Osteocyte (in vitro differentiated cells): ENCODE measurements around the gene FTO. TPM values are rescaled to one million over a fixed set of nuclear protein-coding genes. Genes with fewer than 3 reads are reported as not detected.

Experiments used
- DNase-seq: peaks from one replicate; pipeline ENCODE4 v3.0.0; 2021; ENCODE audit warnings: mixed read lengths; ENCODE audit not compliant: unreplicated experiment; ENCODE audit errors: extremely low spot score
- H3K27ac Mint-ChIP-seq: one replicate; pipeline ENCODE4 v1.8.0; 2021; ENCODE audit warnings: mild to moderate bottlenecking, mixed read lengths; ENCODE audit not compliant: unreplicated experiment
- H3K27me3 Mint-ChIP-seq: one replicate; pipeline ENCODE4 v1.8.0; 2021; ENCODE audit warnings: mixed read lengths; ENCODE audit not compliant: unreplicated experiment
- H3K36me3 Mint-ChIP-seq: one replicate; pipeline ENCODE4 v1.8.0; 2021; ENCODE audit warnings: mixed read lengths; ENCODE audit not compliant: unreplicated experiment
- H3K4me1 Mint-ChIP-seq: one replicate; pipeline ENCODE4 v1.8.0; 2021; ENCODE audit warnings: mixed read lengths; ENCODE audit not compliant: unreplicated experiment
- H3K4me3 Mint-ChIP-seq: one replicate; pipeline ENCODE4 v1.8.0; 2021; ENCODE audit warnings: mild to moderate bottlenecking, moderate library complexity, mixed read lengths; ENCODE audit not compliant: unreplicated experiment
- H3K9me3 Mint-ChIP-seq: one replicate; pipeline ENCODE4 v1.8.0; 2021; ENCODE audit warnings: mixed read lengths; ENCODE audit not compliant: unreplicated experiment
- total RNA-seq: library from RNA; stranded (reverse); gene quantifications from 2 replicates; pipeline ENCODE4 v1.2.1, GENCODE V29; 2021
- TF ChIP-seq, protein P1 (sequence below): fragments of 200-600 bp; sonication (generic); IDR thresholded peaks from 2 replicates; pipeline ENCODE4 v1.5.0; 2021; ENCODE audit warnings: antibody characterized with exemption, mild to moderate bottlenecking, moderate library complexity

FTO gene
- total RNA-seq, 1 donor from 2014 or later = 108 TPM

DNA sequence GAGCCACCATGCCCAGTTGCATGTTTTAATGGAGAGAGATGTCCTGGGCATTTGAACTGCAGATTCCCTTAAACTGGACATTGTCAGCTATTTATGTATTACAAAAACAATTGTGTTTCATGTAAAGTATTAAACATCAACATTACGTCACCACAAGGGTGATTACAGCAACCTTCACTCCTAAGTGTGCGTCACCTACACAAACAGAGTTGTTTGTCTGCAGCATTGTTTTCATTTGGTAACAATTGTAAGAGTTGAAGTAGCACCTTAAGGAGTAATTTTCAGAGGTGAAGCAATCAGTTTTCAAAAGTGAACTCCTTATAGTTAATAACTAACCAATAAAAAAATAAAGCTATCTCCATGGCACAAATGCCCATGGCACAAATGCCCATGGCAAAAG lies 311.2 kb downstream of the FTO start:
- peaks cover 21% of the 10 kb centered on the region for H3K36me3 Mint-ChIP-seq
- DNase-seq = no peak
- TF ChIP-seq, protein P1, sequence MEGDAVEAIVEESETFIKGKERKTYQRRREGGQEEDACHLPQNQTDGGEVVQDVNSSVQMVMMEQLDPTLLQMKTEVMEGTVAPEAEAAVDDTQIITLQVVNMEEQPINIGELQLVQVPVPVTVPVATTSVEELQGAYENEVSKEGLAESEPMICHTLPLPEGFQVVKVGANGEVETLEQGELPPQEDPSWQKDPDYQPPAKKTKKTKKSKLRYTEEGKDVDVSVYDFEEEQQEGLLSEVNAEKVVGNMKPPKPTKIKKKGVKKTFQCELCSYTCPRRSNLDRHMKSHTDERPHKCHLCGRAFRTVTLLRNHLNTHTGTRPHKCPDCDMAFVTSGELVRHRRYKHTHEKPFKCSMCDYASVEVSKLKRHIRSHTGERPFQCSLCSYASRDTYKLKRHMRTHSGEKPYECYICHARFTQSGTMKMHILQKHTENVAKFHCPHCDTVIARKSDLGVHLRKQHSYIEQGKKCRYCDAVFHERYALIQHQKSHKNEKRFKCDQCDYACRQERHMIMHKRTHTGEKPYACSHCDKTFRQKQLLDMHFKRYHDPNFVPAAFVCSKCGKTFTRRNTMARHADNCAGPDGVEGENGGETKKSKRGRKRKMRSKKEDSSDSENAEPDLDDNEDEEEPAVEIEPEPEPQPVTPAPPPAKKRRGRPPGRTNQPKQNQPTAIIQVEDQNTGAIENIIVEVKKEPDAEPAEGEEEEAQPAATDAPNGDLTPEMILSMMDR = no peak
- H3K27me3 Mint-ChIP-seq = no peaks in the 10 kb centered on the region
- no peak overlapping the region for H3K27ac Mint-ChIP-seq
- H3K4me1 Mint-ChIP-seq = no peaks in the 10 kb centered on the region
- peaks cover 24% of the 10 kb centered on the region for H3K9me3 Mint-ChIP-seq
- H3K4me3 Mint-ChIP-seq = no peak overlapping the region

DNA sequence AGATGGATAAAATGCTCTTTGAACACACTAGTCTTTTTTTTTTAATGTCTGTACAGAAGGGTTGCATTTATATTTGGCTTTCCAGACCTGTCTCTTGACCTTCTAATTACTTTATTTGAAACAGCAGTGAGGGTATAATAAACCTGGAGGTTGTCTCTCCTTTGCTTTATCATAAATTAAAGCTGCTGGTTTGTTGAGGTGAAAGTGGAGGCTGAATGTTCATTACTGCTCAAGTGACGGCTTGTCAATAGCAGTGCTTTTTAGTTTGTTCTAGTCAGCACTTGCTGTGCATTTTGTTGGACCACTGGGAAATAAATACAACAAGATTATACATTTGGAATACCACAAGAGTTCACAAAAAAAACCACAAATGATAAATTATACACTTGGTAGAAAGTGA lies 318.4 kb downstream of the FTO start:
- peaks cover 2% of the 10 kb centered on the region for H3K4me1 Mint-ChIP-seq
- no peaks in the 10 kb centered on the region for H3K9me3 Mint-ChIP-seq
- peaks cover 1% of the 10 kb centered on the region for H3K36me3 Mint-ChIP-seq
- no peak overlapping the region for H3K27ac Mint-ChIP-seq
- no peaks in the 10 kb centered on the region for H3K27me3 Mint-ChIP-seq
- DNase-seq = no peak
- TF ChIP-seq, protein P1 = no peak
- H3K4me3 Mint-ChIP-seq = no peak overlapping the region

DNA sequence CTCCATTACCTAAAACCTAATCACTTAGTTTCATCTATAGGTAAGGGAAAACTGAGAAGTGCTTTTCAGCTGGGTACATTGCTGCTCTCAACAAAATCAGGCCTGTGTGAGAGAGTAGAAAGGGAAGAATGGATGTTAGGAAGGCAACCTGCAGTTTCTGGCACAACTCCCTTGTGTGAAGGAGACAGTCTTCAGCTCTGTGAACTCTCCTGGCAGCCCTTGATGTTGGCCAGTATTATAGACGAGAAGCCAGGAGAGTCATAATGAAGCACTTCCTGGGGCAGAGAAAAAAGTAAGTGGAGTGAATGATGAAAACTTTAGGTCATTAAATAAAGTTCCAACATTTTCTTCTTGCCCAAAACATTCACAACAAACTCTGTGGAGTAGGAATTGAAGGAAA lies 322.5 kb downstream of the FTO start:
- no peak overlapping the region for H3K4me3 Mint-ChIP-seq
- TF ChIP-seq, protein P1 = no peak
- no peaks in the 10 kb centered on the region for H3K27me3 Mint-ChIP-seq
- H3K27ac Mint-ChIP-seq = no peak overlapping the region
- H3K36me3 Mint-ChIP-seq = peaks cover 10% of the 10 kb centered on the region
- DNase-seq = no peak
- peaks cover 12% of the 10 kb centered on the region for H3K9me3 Mint-ChIP-seq
- peaks cover 2% of the 10 kb centered on the region for H3K4me1 Mint-ChIP-seq

DNA sequence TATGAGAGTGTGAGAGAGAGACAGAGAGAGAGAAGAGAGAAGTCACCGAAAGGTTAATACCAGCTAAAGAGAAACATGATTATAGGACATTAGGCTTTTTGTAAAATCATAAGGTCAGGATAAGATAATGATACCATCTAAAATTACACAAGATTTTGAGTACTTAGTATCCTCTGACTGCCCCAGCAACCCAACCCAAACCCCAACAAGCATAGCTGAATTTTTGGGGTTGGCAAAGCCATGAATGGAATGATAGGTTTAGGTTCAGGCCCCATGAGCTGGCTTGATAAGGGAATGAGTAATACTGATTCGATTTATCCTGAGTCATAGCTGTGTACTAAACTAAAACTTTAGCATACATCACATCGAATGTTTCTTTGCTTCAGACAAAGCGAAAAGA lies 323.1 kb downstream of the FTO start:
- no peak for DNase-seq
- Mint-ChIP-seq H3K9me3 (peaks cover 16% of the 10 kb centered on the region), H3K27ac (no peak overlapping the region), H3K4me1 (peaks cover 2% of the 10 kb centered on the region), H3K27me3 (no peaks in the 10 kb centered on the region), H3K4me3 (no peak overlapping the region), H3K36me3 (peaks cover 10% of the 10 kb centered on the region)
- TF ChIP-seq, protein P1 = no peak

DNA sequence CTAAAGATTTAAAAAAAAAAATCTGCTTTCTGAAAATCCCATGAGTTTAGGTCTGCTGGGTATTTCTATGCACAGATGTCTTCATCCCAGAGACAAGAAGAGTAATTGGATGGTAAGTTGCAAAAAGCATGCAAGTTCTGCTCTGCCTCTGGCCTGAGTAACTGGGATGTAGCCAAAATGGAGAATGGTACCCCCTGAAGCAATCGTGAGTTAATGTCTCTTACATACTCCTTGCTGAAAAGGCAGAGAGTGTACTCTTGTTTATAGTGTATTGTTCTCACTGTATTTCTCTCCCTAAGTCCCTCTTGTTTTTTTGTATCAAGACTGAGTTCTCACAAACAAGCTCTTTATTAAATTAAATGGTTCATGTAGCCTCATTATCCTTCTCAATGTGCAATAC lies 323.6 kb downstream of the FTO start:
- peaks cover 2% of the 10 kb centered on the region for H3K4me1 Mint-ChIP-seq
- TF ChIP-seq, protein P1 = no peak
- DNase-seq = no peak
- no peak overlapping the region for H3K27ac Mint-ChIP-seq
- peaks cover 10% of the 10 kb centered on the region for H3K36me3 Mint-ChIP-seq
- no peak overlapping the region for H3K4me3 Mint-ChIP-seq
- peaks cover 17% of the 10 kb centered on the region for H3K9me3 Mint-ChIP-seq
- H3K27me3 Mint-ChIP-seq = no peaks in the 10 kb centered on the region
